Heart left ventricle (tissue), 13 donors: ENCODE results near the gene ZBTB46.

Experiments
- CTCF ChIP-seq, 12 donors: fragments of 200-600 bp; sonication (generic) in 4 of 12; IDR thresholded peaks; one replicate each; pipeline versions ENCODE4 v1.5.0 to v1.8.0; 2018 to 2022; ENCODE audit warnings: antibody characterized with exemption in 12 of 12, mild to moderate bottlenecking in 5 of 12
- POLR2A ChIP-seq, 2 donors: fragments of 450-650 bp; IDR thresholded peaks; one replicate each; pipeline ENCODE4 v1.6.1; 2017; ENCODE audit warnings: antibody characterized with exemption in 2 of 2, mild to moderate bottlenecking in 2 of 2, moderate library complexity in 2 of 2
- donor health status: ischemic (EF 13 %, LVEDD 7.1; RV severe dilation, severe dysfunction).
- donor health status: DM: no; HTN: yes; CAD: no.
- donor health status: DM: no; HTN: no; CAD: no.
- donor health status: ischemic (EF 25% LVEDD 6.9; RV normal size, moderate dysfunction).
- donor health status: ischemic (EF 25% LVEDD 5.7; RV mildly dilated, moderate dysfunction).
- donor health status: ischemic (EF 35%, LVEDD 5.7; RV mildly dilated, moderate dysfunction).
- donor health status: nonischemic (EF 11% LVEDD 7.7; RV severe dilation, severe dysfunction).
- donor health status: DM: yes; HTN: yes; CAD: no.
- donor health status: PGD.
- donor health status: ischemic (EF 29% LVEDD 5.4; RV normal size, mild dysfunction).
- donor health status: nonischemic (EF 23%, LVEDD 6.1; RV moderate dilation, normal function).

GRCh38 chr20:63712191-63712590 is 118.9 kb downstream of the ZBTB46 start:
- no peak for TF ChIP-seq CTCF (IDR thresholded peaks at IDR 0.05)
- TF ChIP-seq POLR2A (IDR thresholded peaks at IDR 0.05) = no peak
